ENCODE data around the gene PRKCSH. TPM values are rescaled to one million over a fixed set of nuclear protein-coding genes. Genes with fewer than 3 reads are reported as not detected.

Gene PRKCSH
- total RNA-seq, 1 experiment from 2014 or later, result 110 TPM

DNA sequence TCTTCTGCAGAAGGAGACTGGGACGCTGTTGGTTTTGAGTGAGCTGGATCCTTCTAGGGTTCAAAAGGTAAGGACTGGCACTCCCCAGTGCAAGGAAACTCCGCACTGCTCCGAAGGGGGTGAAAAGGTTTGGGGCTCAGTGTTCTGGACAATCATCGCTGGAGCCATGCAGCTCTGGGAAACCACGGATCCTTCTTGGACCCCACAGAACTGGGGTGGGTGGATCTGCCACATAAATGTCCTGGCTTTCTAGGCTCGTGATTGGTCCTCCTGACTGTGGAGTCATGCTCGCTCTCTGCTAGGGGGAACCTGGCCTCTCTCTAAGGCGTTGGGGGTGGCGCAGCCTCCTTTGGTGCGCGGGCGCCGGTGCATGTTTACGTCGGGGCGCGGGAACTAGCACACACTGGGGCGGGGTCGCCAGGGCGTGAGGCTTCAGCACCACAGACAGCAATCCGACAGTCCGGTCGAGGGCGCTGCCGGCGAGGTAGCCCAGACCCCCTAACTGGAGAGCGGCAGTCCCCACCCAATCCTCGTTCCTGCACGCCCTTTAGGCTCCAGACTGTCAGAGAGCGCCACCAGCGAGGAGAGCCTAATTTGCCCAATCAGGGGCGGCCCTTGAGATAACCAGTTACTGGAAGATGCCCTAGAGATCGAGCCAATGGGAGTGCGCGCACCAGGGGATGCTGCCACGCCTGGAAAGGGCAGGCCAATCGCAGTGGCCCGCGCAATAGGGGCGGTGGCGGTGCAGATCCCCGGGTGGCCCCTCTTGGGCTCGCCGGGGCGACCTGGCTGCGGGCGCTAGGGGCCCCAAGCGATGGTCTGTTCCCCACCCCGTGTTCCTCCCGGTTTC, 46.3 kb downstream of the PRKCSH start:
- H3K27ac ChIP-seq, result no peak overlapping the region
- 0 out of 2 replicates have a peak, but pooled peaks cover 3% of the 10 kb centered on the region for H3K36me3 ChIP-seq
- peak; percentile 64 for DNase-seq (ENCODE audit: low read depth in 1 of 2, low spot score in 2 of 2)
- peak overlapping the region; percentile 21 for H3K4me3 ChIP-seq
- peaks cover 10% of the 10 kb centered on the region for H3K9me3 ChIP-seq (replicated peaks)
- H3K4me1 ChIP-seq (replicated peaks), result peaks cover 20% of the 10 kb centered on the region
- peaks cover 42% of the 10 kb centered on the region for H3K27me3 ChIP-seq (replicated peaks)

GRCh38 chr19:11482384-11483050, 47.1 kb downstream of the PRKCSH start:
- H3K9me3 ChIP-seq (replicated peaks), result peaks cover 10% of the 10 kb centered on the region
- peaks cover 42% of the 10 kb centered on the region for H3K27me3 ChIP-seq (replicated peaks)
- H3K27ac ChIP-seq, result no peak overlapping the region
- H3K4me3 ChIP-seq, result peak overlapping the region; percentile 21
- peak; percentile 70 to 77 for DNase-seq (ENCODE audit: low read depth in 1 of 2, low spot score in 2 of 2)
- peaks cover 20% of the 10 kb centered on the region for H3K4me1 ChIP-seq (replicated peaks)
- 0 out of 2 replicates have a peak, but pooled peaks cover 3% of the 10 kb centered on the region for H3K36me3 ChIP-seq

GRCh38 chr19:11483366-11484111, 48.1 kb downstream of the PRKCSH start:
- Histone ChIP-seq H3K27me3 (replicated peaks) (peaks cover 41% of the 10 kb centered on the region), H3K27ac (no peak overlapping the region), H3K4me3 (no peak overlapping the region), H3K36me3 (0 out of 2 replicates have a peak, but pooled peaks cover 3% of the 10 kb centered on the region), H3K9me3 (replicated peaks) (peaks cover 10% of the 10 kb centered on the region), H3K4me1 (replicated peaks) (peaks cover 20% of the 10 kb centered on the region)
- DNase-seq (ENCODE audit: low read depth in 1 of 2, low spot score in 2 of 2), result no peak

DNA sequence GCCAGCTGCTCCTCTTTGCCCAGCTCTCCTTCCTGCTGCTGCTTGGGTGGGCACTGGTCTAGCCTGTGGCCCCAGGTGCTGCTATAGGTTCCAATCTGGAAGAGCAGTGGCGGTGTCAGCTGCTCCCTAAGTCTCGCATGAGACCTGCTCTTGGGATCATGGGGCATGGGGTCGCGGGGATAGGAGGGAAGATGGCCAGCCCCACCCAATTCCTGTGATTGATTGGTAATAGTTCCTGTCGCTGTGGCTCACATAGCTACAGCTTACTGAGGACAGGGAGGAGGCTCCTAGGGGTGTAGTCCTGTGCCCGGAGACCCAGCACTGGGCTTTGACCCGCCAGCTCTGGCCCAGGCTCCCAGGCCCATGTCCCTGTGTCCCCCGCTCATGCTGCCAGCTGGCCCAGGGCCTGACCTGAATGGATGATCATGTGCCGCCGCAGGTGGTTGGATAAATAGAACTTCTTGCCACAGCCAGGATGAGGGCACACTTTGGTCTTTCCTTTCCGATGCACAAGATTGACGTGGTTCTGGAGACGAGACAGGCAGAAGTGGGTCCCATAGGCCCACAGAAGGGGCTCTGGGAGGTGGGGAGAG, 49.9 kb downstream of the PRKCSH start:
- 0 out of 2 replicates have a peak, but pooled peaks cover 3% of the 10 kb centered on the region for H3K36me3 ChIP-seq
- H3K27ac ChIP-seq, result no peak overlapping the region
- peaks cover 16% of the 10 kb centered on the region for H3K4me1 ChIP-seq (replicated peaks)
- peaks cover 23% of the 10 kb centered on the region for H3K27me3 ChIP-seq (replicated peaks)
- no peak for DNase-seq (ENCODE audit: low read depth in 1 of 2, low spot score in 2 of 2)
- no peak overlapping the region for H3K4me3 ChIP-seq
- H3K9me3 ChIP-seq (replicated peaks), result peaks cover 6% of the 10 kb centered on the region

- Histone ChIP-seq H3K36me3 (0 out of 2 replicates have a peak, but pooled peaks cover 3% of the 10 kb centered on the region), H3K4me3 (no peak overlapping the region), H3K27ac (no peak overlapping the region), H3K9me3 (replicated peaks) (peaks cover 6% of the 10 kb centered on the region), H3K27me3 (replicated peaks) (peaks cover 9% of the 10 kb centered on the region), H3K4me1 (replicated peaks) (peaks cover 10% of the 10 kb centered on the region)
- DNase-seq (ENCODE audit: low read depth in 1 of 2, low spot score in 2 of 2), result no peak
Measured at GRCh38 chr19:11486661-11487503, 51.4 kb downstream of the PRKCSH start.

DNA sequence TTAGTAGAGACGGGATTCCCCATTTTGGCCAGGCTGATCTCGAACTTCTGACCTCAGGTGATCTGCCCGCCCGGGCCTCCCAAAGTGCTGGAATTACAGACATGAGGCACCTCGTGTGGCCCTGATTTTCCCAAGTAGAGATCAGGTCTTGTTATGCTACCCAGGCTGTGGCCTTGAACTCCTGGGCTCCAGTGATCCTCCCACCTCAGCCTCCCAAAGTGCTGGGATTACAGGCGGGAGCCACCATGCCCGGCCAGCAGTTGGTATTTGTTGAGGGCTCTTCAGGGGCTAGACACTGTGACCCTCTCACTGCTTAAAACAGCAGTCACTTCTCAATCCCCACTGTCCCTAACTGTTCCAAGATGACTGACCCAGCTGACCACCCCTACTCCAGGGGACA, 53.9 kb downstream of the PRKCSH start:
- H3K9me3 ChIP-seq (replicated peaks), result no peaks in the 10 kb centered on the region
- peaks cover 2% of the 10 kb centered on the region; the same call in 1 of the 2 replicates for H3K36me3 ChIP-seq
- no peaks in the 10 kb centered on the region for H3K27me3 ChIP-seq (replicated peaks)
- DNase-seq (ENCODE audit: low read depth in 1 of 2, low spot score in 2 of 2), result no peak
- H3K27ac ChIP-seq, result no peak overlapping the region
- H3K4me3 ChIP-seq, result no peak overlapping the region
- H3K4me1 ChIP-seq (replicated peaks), result no peaks in the 10 kb centered on the region

GRCh38 chr19:11494634-11495285, 59.3 kb downstream of the PRKCSH start:
- H3K27ac ChIP-seq, result no peak overlapping the region

DNA sequence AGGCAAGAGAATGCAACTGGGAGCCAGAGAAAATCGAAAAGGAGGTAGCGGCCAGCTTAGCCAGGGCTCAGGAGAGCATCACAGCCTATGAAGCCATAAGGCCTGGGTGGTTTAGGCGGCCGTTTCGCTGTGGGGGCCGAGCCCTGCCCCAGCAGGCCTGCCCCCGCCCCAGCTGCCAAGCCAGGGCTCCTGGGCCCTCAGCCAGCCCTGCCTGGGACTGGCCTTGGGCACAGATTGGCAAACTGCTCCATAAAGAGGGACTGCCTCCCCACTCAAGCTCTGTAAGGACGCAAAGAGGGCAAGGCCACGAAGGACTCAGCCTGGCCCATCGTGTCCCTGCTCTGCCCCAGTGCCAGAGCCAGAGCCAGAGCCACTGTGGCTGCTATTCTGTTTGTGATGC, 60.0 kb downstream of the PRKCSH start:
- no peak for DNase-seq (ENCODE audit: low read depth in 1 of 2, low spot score in 2 of 2)
- no peak overlapping the region for H3K27ac ChIP-seq
- H3K36me3 ChIP-seq, result peaks cover 16% of the 10 kb centered on the region; the same call in 1 of the 2 replicates

More at GRCh38 chr19:11494634-11495285, 59.3 kb downstream of the PRKCSH start:
- Histone ChIP-seq H3K27me3 (replicated peaks) (no peaks in the 10 kb centered on the region), H3K4me1 (replicated peaks) (no peaks in the 10 kb centered on the region), H3K36me3 (peaks cover 16% of the 10 kb centered on the region; the same call in 1 of the 2 replicates), H3K4me3 (no peak overlapping the region), H3K9me3 (replicated peaks) (no peaks in the 10 kb centered on the region)
- no peak for DNase-seq (ENCODE audit: low read depth in 1 of 2, low spot score in 2 of 2)

GRCh38 chr19:11495885-11496284, 60.5 kb downstream of the PRKCSH start:
- H3K27ac ChIP-seq, result no peak overlapping the region
- H3K9me3 ChIP-seq (replicated peaks), result no peaks in the 10 kb centered on the region
- no peaks in the 10 kb centered on the region for H3K4me1 ChIP-seq (replicated peaks)
- H3K27me3 ChIP-seq (replicated peaks), result no peaks in the 10 kb centered on the region
- no peak for DNase-seq (ENCODE audit: low read depth in 1 of 2, low spot score in 2 of 2)
- peaks cover 16% of the 10 kb centered on the region; the same call in 1 of the 2 replicates for H3K36me3 ChIP-seq
- H3K4me3 ChIP-seq, result no peak overlapping the region

More for the DNA sequence above, 60.0 kb downstream of the PRKCSH start:
- no peaks in the 10 kb centered on the region for H3K4me1 ChIP-seq (replicated peaks)
- H3K27me3 ChIP-seq (replicated peaks), result no peaks in the 10 kb centered on the region
- no peak overlapping the region for H3K4me3 ChIP-seq
- H3K9me3 ChIP-seq (replicated peaks), result no peaks in the 10 kb centered on the region

DNA sequence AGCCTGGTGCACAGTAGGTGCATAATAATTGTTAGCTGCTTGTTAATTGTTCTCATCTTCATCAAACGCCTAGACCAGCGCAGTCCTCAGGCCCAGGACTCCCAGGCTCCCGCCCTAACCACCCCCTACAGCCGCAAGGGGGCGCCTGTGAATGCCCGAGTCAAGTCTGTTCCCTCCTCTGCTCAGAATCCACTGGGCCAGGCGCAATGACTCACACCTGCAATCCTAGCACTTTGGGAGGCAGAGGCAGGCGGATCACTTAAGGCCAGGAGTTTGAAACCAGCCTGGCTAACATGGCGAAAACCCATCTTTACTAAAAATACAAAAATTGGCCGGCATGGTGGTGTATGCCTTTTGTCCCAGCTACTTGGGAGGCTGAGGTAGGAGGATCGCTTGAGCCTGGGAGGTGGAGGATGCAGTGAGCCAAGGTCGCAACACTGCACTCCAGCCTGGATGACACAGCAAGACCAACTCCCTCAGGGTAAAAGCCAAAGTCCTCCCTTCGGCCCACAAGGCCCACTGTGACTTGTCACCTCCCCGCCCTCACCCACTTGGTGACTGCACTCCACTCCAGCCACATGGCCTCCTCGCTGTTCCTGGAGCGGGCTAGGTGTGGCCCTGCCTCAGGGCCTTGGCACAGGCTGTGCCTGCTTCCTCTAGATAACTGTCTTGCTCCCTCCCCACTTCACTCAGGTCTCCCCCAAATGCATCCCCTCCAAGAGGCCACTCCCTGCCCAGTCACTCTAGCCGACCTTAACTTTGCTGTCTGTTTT, 61.1 kb downstream of the PRKCSH start:
- Histone ChIP-seq H3K4me1 (replicated peaks) (no peaks in the 10 kb centered on the region), H3K27ac (no peak overlapping the region), H3K4me3 (no peak overlapping the region), H3K36me3 (peaks cover 16% of the 10 kb centered on the region; the same call in 1 of the 2 replicates), H3K27me3 (replicated peaks) (no peaks in the 10 kb centered on the region), H3K9me3 (replicated peaks) (no peaks in the 10 kb centered on the region)
- DNase-seq (ENCODE audit: low read depth in 1 of 2, low spot score in 2 of 2), result peak; percentile 60 to 92

DNA sequence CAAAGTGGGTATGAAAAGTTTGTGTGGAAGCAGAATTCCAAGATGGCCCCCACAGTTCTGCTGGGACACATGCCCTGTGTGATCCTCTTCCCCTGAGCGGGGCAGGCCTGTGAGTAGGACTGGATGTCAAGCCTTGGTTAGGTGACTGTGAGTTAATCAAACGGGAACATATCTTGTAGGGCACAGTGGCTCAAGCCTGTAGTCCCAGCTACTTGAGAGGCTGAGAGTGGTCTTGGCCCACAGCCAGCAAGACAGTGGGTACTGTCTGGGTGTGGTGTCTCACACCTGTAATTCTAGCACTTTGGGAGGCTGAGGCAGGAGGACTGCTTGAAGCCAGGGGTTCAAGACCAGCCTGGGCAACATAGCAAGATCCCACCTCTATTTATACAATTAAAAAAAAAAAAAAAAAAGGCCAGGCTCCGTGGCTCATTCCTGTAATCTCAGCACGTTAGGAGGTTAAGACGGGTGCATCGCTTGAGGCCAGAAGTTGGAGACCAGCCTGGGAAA, 63.8 kb downstream of the PRKCSH start:
- H3K27me3 ChIP-seq (replicated peaks), result no peaks in the 10 kb centered on the region

More for the DNA sequence above, 63.8 kb downstream of the PRKCSH start:
- H3K4me3 ChIP-seq, result no peak overlapping the region
- peaks cover 21% of the 10 kb centered on the region; the same call in 1 of the 2 replicates for H3K36me3 ChIP-seq
- no peak overlapping the region for H3K27ac ChIP-seq
- no peak for DNase-seq (ENCODE audit: low read depth in 1 of 2, low spot score in 2 of 2)
- no peaks in the 10 kb centered on the region for H3K9me3 ChIP-seq (replicated peaks)
- H3K4me1 ChIP-seq (replicated peaks), result no peaks in the 10 kb centered on the region
